Left hindlimb (tissue), 1 donor: Measurements from ENCODE around the gene NTN3.

Source experiments
- DNase-seq: peaks from one replicate; pipeline ENCODE4 v3.0.0-alpha.2; 2018

NTN3 gene

DNA sequence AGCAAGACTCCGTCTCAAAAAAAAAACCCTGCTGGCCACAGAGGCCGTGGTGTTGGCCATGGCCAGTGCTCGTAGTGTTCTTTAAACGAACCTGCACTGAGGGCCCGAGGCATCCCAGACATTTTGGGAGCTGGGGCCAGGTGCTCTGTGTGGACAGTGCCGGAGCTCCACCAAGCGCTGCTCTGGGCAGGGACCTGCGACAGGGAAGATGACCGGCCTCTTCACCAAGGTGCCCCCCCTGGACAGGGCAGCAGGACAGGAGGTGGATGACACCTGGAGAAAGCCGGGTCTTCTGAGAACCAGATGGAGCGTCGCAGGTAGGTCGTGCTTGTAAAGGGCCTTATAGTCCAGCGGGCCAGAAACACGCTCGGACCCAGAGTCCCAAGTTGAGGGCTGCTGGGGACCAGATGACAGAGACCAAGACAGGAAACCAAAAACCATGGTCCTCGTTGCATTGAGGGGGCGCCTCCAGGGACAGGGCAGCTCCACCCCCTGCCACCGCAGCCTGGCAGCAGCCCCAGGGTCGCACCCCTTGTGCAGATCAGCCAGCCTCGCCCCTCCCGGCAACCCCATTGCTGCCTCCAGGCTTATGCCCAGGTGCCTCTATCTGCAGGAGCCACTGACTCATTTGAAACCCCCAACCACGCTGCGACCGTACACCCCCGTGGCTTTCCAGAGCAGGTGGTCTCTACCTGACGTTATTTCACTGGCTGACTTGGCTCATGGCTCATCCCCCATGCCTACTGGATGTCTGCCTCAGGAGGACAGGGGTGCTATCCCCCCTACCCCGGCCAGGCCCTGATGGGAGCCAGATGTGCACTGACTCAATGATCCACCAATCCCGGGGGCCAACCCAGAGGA, 4.2 kb upstream of the NTN3 start:
- DNase-seq: no peak

DNA sequence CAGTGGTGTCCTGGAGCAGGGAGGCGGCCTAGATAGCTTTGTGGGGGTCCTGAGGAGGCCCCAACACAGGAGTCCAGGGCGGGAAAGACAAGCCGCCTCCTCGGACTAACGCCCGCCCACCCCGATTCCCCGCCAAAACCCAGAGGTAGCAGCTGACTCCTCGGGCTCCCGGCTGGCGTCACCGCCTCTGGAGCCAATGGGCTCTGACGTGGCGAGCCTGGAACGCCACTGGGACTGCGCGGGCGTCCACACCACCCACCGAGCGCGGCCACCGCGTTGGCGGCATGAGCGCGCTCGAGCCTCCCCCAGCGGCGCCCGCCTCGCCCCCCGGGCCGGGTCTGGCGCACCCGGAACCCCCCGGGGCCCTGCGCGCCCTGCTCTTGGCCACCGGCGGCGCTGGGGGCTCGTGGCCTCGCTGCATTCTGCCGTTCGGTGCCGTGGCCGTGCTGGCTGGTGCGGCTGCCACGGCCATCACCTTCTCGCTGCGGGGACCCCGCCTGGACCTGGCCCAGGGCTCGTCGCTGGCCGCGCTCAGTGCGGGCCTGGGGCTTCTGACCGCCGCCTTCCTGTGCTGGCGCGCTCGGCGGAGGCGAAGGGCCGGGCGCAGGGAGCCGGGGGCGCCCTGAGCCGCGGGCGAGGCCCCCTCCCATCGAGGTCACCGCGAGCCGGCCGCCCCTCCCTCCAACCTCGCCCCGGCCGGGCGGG, 3.4 kb upstream of the NTN3 start:
- DNase-seq: peak; percentile 91

DNA sequence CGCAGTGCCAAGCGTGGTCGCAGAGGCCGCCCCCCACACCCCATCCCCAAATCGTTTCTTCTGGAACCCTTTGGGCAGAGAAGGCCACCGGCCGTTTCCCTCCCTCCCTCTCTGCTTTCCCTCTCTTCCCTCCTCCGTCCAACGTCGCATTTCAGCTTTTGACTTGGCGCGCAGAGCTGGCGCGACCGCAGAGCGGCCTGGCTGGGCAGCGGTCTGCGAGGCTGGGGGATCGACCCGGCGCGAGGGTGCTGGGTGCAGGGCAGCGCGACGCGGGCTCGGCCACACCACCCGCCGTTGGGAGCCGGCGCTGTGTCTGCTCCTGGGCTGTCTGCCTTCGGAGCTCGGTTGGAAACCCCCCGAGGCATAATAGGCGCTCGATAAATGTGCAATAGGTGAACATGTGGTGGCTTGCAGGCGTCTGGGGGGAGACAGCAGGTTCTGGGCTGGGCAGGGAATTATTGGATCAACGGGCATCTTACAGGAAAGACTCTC, 2.8 kb upstream of the NTN3 start:
- peak; percentile 67 for DNase-seq

DNA sequence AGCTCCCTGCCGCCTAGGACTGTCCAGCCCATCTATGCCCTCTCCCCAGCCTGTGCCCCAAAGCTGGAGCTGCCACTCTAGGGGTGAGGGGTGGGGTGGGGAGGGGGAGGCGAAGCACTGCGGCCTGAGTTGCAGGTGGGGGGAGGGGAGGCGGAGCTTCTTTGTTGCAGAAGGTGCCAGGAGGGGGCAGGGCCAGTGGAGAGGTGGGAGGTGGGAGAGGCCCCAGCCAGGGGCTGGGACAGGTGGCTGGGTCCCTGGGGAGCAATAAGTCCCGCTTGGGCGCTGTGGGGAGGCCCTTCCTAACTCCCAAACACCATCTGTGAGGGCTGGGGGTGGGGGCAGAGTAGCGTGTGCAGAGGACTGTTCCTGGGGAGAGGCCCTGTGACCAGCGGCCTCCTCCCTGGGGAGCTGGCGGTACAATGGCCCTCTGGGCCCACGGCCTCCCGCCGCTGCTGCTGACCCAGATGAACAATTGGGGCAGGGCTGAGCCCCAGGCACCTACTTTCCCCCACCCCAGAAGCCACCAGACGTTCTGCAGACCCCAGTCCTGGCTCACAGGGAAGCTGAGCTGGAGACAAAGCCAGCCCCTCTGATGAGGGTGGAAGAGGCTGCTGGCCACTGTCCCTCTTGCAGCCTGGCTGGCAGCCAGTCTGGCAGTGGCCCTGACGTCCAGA, 2.2 kb upstream of the NTN3 start:
- DNase-seq: no peak

DNA sequence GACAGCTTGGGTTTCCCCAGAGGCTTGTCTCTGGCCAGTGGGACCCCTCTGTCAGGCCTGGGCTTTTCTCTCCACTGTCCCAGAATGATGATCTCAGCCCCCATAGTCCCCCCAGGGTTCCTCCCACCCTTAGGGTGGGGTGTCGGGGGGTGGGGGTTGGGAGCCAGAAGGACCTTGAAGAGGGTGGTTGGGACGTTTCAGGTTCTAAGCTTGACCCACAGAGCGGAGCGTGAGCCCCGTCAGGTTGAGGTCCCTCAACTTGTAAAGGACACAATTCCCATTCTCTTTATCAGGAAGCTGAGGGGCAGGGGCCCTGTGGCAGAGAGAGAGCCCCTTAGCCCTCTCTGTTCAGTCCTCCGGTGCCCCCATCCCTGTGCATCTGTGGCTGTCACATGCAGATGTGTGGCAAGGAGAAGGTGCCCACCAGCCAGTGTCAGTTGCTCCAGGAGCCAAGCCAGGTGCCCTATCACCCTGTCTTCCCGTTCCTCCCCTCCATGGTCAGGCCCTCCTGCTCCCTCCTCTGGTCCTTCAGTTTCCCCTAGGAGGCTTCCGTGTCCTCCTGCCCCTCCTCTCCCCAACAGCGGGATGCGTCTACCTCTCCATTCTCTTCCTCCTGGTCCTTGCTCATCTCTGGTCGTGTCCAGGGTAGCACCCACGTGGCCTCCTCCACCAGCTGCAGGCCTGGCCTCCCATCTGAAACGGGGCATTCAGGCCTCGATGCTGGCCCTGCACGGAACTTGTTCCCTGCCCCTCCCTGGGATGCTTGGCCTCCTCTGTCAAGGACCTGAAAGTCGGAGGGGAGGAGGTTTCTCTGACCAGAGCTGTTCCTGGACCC, 1.5 kb upstream of the NTN3 start:
- DNase-seq: no peak

DNA sequence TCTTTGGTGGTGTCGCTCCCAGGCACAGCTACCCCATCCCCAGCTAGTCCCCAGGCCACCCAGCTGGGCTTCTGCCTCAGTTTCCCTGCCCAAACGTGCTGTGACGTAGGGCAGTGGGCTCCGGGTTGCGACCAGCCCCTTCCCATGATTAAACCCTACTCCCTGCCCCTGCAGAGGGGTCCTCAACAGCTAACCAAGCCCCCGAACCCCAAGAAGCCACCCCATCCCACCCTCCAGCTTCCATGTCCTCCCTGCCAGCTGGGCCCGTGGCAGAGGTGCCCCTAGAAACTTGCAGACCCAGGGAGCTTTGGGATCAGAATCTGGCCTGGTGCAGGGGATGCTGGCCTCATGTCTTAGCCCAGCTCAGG, 879 bp upstream of the NTN3 start:
- no peak for DNase-seq

DNA sequence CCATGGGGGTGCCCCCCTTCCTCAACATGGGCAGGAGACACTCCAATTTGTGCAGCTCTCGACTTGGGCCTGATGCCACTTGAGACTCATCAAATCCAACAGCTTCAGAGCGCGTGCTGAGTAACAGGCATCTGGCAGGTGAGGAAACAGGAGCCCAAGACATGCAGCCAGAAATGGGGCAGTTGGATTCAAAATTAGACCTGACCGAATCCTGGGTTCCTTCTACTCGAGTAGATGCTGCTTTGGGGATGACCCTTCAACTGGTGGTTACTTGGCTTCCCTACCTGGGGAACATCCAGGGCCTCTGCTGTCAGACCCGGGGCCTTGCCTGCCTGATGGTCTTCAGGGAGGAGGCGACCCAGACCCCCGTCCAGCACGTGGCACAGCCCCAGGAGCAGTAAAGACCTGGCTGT, 488 bp upstream of the NTN3 start:
- no peak for DNase-seq

DNA sequence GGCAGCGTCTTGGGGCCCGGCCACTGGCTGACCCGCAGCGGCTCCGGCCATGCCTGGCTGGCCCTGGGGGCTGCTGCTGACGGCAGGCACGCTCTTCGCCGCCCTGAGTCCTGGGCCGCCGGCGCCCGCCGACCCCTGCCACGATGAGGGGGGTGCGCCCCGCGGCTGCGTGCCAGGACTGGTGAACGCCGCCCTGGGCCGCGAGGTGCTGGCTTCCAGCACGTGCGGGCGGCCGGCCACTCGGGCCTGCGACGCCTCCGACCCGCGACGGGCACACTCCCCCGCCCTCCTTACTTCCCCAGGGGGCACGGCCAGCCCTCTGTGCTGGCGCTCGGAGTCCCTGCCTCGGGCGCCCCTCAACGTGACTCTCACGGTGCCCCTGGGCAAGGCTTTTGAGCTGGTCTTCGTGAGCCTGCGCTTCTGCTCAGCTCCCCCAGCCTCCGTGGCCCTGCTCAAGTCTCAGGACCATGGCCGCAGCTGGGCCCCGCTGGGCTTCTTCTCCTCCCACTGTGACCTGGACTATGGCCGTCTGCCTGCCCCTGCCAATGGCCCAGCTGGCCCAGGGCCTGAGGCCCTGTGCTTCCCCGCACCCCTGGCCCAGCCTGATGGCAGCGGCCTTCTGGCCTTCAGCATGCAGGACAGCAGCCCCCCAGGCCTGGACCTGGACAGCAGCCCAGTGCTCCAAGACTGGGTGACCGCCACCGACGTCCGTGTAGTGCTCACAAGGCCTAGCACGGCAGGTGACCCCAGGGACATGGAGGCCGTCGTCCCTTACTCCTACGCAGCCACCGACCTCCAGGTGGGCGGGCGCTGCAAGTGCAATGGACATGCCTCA, 773 bp downstream of the NTN3 start:
- no peak for DNase-seq

DNA sequence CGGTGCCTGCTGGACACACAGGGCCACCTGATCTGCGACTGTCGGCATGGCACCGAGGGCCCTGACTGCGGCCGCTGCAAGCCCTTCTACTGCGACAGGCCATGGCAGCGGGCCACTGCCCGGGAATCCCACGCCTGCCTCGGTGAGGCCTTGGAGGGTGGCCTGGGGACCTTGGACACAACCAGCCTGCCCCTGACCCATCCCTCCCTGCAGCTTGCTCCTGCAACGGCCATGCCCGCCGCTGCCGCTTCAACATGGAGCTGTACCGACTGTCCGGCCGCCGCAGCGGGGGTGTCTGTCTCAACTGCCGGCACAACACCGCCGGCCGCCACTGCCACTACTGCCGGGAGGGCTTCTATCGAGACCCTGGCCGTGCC, 1.4 kb downstream of the NTN3 start:
- DNase-seq: no peak

DNA sequence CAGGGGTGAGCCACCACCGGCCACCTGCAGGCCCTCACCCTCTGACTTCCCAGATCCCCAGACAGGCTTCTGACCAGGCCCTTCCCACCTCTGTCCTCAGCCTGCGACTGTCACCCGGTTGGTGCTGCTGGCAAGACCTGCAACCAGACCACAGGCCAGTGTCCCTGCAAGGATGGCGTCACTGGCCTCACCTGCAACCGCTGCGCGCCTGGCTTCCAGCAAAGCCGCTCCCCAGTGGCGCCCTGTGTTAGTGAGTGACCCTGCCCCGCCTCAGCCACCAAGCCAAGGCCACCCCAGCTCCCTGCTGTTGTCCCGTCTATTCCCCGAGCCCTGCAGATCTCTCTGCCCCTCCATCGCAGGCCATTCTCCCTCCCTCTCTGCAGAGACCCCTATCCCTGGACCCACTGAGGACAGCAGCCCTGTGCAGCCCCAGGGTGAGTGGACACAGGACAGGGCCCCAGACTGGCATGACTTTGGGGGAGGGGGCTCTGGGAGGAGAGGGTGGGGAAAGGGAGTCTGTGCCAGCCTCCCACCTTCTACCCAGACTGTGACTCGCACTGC, 1.9 kb downstream of the NTN3 start:
- no peak for DNase-seq

DNA sequence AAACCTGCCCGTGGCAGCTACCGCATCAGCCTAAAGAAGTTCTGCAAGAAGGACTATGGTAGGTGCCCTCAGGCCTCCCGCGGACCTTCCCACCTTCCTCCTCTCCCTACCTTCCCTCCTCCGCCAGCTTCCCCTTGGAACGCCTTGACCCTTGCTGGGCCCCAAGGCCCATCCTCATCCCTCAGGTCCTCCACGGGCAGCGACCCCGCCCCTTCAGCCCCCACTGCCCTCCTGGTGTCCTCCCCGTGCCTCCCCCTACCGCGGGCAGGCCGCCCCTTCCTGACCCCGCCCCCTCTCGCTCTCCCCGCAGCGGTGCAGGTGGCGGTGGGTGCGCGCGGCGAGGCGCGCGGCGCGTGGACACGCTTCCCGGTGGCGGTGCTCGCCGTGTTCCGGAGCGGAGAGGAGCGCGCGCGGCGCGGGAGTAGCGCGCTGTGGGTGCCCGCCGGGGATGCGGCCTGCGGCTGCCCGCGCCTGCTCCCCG, 2.4 kb downstream of the NTN3 start:
- DNase-seq: no peak

DNA sequence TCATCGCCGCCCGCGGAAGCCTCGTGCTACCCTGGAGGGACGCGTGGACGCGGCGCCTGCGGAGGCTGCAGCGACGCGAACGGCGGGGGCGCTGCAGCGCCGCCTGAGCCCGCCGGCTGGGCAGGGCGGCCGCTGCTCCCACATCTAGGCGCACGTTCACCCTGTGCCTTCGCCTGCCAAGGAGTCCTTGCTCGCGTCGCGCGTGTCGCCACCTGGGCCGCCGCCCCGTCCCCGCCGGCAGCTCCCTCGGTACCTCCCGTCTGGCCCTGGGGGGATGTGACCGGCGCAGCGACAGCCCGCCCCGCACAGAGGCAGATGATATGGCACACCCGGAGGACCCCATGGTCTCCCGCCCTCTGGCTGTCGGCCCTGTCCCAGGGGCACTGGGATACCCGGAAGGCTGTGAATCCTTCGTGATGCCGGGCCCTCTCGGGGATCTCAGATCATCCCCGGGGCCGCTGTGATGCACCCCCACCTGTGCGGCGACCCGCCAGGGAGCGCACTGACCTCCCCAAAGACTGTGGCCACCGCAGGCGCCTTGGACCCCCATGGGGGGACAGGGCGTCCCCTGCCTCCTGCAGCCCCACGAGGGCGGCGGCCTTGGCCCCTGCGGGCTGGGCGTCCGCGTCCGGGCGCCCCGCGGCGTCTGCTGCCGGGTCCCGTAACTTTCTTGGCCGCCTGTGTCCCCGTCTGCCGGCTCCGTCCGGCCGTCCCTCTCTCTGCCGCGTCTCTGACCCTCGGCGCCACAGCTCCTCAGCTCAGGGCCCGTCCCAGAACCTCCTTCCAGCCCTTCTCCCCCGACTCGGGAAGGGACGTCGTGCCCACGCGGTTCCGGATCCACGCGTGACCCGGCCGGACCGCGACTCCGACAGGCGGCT, 3.1 kb downstream of the NTN3 start:
- peak; percentile 62 for DNase-seq

DNA sequence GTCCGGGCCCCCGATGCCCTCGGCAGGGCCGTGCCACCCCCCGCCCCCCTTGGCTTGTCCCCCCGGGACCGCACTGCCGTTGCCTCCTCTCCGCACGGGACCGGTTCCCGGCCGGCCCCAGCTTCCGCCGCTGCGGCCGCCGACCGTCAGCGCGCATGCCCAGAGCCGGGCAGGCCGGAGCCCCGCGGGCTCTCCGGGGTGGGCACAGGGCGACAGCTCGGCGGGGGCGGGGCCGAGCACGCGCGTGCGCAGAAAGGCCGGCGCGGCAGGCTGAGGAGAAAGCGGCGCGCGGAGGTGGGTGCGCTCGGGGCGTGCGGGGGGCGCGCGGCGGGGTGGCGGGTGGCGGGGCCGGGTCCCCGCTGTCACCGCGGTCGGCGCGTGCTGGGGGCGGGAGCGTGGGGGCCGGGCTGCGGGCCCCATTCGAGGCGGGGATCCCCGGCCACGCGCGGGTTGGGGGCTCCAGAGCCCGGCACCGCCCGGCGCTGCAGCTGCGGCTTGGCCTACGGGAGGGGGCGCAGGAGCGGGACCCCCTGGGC, 3.8 kb downstream of the NTN3 start, which contains the start of gene TBC1D24:
Gene TBC1D24, plus strand, starts transcription at position 251 of the 536 bp plus-strand sequence. CDS start 21,022 bp downstream, outside the sequence.
- peak; percentile 91 for DNase-seq

DNA sequence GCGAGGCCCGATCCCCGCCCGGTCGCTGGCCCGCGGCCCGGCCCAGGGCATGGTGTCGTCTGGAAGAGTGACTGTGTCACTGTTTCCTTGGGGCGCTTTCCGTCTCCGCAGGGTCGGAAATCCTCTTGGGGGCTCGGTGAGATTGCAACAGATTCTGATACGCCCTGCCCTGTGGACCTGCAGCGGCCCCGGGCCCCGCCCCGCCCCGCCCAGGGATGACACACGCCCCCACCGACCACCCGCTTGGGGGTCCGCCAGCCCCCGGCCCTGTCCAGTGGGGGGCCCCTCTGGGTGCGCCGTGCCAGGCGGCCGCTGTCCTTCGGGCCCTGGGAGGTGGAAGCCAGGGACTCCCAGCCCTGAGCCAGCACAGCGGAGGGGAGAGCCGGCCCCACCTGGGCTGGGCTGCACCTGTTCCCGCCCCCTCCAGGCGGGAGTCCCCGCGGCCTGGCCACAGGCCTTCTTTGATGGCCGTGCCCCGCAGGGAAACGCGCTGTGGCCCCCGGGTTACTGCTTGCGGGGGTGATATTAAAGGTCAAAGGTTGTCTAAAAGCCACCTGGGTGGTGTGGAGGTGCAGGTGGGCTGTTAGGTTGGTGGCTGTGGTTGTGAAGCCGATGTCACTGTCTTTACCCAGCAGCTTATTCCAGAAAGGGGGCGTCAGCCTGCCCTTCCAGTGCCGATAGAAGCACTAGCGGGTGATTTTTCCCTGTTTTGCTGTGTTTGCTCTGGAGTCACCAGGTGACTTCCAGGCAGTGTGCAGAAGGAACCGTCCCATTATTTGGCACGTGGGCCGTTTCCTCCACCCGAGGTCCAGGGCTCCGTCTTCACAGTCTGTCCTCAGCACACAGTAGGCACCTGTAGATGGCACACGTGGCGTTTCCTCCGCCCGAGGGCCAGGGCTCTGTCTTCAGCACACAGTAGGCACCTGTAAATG, 4.6 kb downstream of the NTN3 start:
- DNase-seq: no peak

DNA sequence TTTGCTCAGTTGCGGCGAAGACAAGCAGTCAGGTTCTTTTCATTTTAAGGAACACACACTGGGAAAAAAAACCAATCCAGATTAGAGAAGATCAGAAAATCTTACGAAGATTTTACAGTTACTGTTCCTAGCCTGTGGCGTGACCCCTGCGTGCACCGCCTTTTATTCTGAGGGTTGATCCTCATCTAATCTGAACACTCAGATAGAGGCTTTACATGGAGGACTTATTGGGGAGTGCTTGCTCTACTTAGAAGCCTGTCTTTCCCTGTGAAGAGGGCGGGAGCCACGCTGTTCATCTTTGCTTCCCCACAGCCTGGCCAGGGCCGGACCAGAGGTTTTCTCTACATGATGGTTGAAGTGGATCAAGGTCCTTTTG, 5.2 kb downstream of the NTN3 start:
- DNase-seq: no peak

DNA sequence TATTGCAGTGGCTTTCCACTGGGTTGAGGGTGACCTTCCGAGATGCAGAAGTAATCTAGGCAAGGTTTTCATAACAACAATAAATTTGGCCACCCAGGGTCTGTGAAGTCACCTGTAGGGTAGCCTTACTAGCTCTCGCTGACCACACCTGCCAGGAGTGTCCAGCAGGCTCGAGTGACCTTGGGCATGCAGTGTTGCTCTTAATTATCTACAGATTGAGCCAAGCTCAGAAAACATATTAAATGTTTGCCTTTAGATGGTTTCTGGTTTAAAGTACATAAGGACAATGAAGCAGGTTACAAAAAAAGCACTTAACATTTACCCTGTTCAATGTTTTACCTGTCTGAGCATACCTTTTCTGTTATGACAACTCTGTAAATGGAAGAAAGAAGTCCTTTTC, 5.6 kb downstream of the NTN3 start:
- DNase-seq: no peak

DNA sequence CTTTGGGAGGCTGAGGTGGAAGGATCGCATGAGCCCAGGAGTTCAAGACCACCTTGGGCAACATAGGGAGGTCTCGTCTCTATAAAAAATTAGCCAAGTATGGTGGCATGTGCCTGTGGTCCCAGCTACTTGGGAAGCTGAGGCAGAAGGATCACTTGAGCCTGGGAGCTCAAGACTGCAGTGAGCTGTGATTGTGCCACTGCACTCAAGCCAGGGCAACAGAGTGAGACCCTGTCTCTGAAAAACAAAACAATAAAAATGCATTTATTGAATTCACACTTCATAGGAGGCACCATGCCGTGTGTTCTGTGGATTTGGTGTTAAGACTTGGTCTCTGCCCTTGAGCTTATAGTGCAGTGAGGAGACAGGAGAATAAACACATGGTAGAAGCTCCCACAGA, 6.2 kb downstream of the NTN3 start:
- no peak for DNase-seq

DNA sequence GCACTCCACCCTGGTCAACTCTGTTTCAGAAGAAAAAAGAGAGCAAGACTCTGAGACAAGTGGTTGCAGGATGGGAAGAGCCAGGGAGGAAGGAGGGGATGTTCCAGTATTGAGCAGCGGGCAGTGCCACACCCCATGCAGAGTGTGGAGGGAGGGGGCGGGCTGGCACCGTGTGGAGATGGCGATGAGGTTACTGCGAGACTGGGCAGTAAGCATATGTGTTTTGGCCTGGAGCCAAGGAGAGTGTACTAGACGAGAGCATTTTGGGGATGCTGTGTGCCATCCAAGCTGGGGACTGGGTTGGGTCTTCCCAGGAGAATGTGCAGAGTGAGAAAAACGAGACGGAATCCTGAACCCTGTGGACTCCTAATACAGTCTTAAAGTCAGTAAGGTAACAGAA, 7.2 kb downstream of the NTN3 start:
- DNase-seq: no peak

DNA sequence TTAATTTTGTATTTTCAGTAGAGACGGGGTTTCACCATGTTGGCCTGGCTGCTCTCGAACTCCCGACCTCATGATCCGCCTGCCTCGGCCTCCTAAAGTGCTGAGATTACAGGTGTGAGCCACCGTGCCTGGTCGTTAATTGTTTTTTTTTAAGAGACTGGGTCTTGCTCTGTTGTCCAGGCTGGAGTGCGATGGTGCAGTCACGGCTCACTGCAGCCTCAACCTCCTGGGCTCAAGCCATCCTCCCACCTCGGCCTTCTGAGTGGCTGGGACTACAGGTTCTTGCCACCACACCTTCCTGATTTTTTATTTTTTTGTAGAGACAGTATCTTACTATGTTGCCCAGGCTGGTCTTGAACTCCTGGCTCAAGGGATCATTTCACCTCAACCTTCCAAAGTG, 8.9 kb downstream of the NTN3 start:
- DNase-seq: peak; percentile 9
